Hepatic stellate cell (primary cell): ENCODE measurements around the gene RXRA.

Source experiments
- DNase-seq: peaks from one replicate; pipeline ENCODE4 v3.0.0; 2011; ENCODE audit warnings: low spot score

RXRA gene

GRCh38 chr9:134369416-134370212 is 43.4 kb downstream of the RXRA start:
- no peak for DNase-seq

DNA sequence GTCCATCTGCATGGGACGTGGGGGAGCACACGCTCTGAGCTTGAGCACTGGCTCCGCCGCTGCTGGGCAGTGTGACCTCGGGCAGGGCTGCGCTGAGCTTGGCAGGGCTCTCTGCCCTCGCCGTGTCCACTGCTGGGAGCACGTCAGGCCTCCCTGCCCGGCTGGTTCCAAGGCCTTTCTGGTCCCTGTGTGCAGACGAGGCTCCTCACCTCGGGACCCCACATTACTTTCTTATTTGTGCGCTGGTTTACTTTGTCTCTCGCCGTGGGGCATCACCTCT is 43.9 kb downstream of the RXRA start:
- DNase-seq = no peak

DNA sequence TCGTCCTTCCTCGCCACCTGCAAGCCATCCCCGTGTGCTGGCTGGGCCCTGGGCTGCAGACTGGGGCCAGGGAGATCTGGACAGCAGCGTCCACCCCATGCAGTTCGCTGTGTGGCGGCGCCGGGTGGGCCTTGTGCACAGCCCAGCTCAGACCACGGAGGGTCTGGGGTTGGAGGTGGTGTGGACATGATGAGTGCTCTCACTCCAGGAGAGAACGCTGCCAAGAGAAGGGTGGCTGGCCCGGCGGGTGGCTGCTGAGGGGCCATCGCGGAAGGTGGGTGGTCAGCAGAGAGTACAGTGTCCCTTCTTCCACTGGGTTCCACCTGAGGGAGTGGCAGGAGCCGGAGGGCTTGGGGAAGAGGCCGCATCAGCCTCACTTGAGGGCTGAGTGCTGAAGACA is 44.4 kb downstream of the RXRA start:
- no peak for DNase-seq

DNA sequence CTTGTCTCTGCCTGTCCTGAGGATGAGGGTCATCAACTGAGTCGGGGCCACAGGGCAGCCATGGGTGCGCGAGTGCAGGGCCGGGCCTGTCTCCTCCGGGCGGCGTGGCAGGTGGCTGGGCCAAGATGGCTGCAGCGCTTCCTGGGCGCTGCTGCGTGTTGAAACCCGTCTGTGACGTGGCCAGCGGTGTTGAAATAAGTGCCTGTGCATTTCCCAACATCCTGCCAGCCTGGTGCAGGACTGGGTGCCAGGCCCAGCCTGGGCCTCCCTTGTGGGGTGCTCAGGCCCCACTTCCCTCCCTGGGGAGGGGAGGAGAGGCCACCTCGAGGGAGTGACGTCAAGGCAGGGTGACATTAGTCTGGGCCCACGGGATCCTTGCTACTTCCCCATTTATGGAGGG is 45.5 kb downstream of the RXRA start:
- no peak for DNase-seq

DNA sequence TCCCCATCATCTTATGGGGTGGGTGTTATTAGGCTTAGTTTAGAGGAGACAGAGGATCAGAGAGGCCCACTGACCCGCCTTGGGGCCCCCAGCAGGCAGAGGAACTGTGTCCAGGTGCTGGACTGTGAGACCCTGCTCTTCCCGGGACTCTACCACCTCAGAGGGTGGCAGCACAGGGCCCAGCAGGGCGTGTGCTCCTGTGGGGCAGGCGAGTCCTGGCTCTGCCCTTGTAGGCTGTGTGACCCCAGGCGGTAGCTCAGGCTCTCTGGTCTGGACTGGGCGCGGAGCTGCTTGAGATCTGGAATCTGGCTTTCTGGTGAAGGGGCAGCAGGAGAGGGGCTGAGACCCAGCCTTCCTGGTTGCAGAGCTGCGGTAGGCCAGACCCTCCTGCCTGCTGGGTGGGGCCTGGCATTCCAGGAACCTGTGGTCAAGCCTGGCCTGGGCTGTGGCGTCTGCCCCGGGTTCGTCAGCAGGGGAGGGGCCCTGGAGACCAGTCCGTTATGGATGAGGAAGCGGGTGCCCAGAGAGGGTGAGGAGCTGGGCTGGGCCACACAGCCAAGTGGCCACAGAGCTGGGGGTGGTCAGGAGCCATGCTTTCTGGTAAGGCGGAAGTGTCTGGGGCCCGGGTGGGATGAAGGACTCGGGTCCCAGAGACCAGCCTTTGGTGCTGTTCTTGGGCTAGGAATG is 46.5 kb downstream of the RXRA start:
- DNase-seq = no peak

- DNase-seq = no peak
Measured at GRCh38 chr9:134373269-134373668, 47.0 kb downstream of the RXRA start.

DNA sequence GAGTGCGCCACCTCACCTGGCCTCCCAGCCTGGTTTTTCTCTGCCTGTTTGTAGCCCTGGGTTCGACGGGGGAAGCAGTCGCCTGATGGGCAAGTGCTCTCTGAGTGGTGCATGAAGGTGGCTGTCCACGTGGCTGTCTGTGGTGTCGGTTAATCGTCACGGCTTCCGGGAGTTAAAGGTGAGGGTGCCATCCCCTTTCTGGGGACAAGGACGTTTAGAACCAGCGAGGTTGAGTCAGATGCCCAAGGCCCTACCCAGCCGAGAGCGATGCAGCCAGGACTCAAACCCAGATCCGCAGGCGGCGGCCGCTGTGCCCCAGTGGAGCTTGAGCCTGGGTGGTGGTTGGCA is 47.7 kb downstream of the RXRA start:
- DNase-seq = no peak

DNA sequence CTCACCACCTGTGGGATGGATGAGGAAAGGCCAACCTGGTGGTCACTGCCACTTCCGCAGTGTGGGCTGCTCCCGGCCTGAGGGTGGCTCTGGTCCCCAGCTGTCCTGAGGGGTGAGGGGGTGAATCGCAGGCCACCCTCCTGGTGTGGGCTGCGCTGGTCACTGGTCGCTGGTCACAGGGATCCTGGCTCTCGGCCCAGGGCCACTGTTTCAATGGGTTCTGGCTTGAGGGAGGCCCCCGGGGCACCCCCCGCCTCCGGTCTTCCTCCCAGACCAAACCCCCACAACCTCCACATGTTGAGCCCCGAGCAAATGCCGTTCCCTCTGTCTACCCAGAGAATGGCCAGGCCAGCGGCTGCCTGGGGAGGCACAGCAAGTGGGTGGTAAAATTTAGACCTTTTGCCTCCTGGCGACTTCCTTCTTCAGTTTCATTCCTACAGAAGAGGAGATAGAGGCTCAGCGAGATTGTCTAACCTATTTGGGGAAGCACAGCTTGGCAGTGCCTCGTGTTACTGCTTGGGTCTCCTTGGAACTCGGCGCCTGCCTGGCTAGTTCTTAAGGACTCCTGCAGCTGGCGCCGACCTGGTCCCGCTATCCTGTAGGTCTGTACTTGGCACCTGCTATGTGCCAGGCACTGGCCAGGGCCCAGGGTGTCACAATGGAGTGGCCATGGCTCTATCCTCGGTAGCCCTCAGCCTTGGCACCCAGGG is 48.2 kb downstream of the RXRA start:
- no peak for DNase-seq

GRCh38 chr9:134375011-134375390 is 48.7 kb downstream of the RXRA start:
- no peak for DNase-seq

DNA sequence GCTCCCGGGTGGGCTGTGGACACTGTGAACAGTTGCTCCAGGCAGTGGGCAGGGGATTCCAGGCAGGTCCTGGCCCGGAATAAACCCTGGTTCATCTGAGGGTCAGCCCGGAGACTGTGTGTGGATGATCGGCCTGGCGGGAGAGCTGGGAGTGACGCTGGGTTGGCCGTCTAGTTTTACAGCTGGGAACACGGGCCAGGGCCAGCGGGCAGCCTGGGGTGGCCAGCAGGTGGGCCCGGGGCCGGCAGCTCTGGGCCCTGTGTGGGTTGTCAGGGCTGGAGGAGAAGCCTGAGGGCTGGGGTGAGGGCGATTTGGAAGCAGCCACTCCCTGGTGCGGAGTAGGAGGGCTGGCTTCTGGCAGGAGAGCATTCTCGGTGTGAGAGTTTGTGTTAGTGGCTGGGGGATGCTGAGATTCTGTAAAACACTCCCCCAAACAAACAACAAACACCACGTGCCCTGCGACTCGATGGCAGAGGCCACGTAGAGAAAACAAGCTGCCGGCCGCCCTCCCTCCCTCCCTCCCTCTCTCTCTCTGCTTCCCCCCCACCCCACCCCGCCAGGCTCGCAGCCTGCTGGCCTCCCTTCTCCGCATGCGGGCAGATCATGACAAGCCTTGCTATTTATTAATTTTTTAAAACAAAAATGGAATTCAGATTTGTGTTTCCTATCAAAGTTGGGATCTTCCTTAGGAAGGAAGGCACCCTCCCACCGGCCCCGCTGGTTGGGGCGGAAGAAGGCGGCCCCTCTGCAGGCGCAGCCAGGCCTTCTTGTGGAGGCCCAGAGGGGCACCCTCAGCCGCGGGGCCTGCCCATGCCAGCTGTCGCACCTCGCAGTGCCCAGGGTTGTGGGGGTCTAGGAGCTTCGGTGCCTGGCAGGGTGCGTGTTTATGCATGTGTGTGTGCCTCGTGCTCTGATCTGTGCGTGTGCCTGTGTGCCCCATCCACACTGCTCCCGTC is 49.5 kb downstream of the RXRA start:
- no peak for DNase-seq

DNA sequence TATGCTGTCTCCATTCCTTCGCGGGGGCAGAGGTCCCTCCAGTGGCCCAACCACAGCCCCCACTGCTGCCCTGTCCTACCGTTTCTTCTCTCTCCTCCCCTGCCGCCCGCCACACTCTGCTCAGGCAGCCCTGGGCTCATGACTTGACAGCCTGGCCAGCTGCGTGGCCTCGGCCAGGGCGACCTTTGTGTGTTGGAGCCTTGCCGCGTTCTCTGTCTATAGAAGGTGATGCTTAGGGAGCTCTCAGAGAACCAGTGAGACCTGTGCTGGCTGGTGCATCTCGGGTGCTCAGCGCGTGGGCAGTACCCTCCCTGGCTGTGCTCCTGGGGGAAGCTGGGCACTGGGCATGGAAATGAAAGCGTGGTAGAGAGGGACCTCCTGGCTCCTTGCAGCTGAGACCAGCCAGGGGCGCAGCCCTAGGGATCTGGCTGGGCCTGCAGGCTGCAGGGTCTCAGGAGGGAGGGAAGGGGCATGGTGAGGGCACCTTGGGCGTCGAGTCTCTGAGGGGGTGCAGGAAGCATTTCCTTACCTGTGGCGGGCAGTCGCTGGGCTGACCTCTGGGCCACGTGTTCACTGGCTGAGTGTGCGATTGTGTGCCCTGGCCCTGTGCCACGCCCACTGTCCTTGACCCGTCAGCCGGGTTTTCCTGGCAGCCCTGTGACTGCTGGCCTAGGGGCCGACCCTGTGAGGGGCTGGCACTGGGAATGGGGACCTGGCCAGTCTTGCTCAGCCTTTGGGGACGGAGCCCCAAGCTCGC is 50.3 kb downstream of the RXRA start:
- DNase-seq = no peak

GRCh38 chr9:134377143-134377484 is 50.9 kb downstream of the RXRA start:
- DNase-seq = no peak

DNA sequence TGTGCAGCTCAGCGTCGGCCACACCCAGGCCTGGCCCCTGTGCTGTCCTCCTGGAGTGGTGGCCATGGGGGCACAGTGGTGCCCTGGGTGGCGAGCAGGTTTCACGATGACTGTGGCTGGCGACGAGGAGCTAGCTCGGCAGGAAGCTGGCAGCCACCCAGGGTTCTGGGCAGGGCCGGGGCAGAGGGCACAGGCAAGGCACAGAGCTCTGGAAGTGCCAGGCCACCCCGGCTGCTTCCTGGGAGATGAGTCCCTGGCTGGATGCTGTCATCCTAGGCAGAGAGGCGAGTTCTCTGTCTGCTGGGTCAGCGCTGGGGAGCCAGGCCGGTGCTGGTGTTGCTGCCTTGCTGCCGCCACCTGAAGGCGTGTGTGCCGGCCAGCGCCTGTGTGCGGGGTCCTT is 51.7 kb downstream of the RXRA start:
- DNase-seq = peak; percentile 63

DNA sequence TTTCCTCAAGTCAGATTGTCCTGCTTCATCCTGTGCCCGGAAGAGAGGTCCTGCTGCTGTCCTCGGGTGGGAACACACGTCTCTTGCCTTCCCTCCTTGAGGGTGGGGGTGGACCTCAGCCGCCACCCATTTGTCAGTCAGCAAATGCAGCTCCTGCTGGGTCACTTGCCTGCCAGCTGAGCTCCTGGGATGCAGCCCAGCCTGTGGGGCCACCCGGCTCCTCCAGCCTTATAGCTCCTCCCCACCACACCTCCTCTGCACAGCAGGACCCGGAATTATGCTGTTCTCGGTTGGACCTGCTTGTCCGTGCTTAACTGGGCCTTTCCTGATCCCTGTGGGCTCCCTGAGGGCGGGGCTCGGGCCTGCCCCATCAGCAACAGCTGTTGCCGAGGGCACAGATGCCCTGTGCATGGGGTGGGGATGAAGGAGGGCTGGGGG is 52.7 kb downstream of the RXRA start:
- peak; percentile 79 for DNase-seq

DNA sequence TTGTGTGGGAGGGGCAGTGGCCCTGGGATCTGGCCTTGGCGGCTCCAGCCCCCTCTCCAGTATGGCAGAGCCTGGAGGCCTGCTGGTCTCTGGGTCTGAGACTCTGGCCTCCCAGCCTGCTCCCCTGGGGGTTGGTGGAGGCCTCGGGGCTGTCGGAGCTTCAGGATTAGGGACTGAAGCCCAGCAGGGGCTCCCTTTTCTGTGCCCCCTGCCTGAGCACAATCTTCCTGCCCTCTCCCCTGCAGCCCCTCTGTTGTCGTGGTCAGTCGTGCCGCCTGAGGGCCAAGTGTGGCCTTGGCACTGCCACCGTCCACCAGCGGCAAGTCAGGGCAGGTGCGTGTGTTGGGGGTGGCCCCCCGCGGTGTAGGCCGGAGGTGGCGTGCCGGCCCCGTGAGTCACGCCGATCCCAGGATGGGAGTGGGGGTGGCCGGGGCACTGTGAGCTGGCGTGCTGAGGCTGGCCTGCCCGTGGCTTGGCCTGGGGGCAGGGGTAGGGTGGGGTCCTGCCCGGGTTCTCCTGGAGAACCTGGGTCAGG is 53.6 kb downstream of the RXRA start:
- DNase-seq = no peak

- DNase-seq = no peak
Measured at GRCh38 chr9:134380542-134381271, 54.5 kb downstream of the RXRA start.

DNA sequence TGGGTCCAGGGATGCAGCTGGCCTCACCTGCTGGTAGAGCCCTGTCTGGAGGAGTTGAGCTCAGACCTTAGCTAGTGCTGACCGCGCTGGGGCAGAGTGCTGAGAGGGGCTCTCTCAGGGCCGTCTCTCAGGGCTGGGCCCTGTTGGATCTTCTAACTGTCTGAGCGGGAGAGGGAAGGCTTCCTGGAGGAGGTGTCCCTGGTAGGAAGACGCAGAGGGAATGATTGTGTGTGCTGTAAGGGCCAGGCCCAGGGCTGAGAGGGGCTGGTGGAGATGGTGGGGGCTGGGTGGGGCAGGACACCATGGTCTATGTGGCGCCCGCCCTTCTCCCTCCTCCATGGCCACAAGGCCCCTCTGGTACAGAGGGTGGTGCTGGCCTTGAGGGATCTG is 55.0 kb downstream of the RXRA start:
- DNase-seq = no peak

- no peak for DNase-seq
Measured at GRCh38 chr9:134381671-134382516, 55.6 kb downstream of the RXRA start.

- DNase-seq = no peak
Measured at GRCh38 chr9:134382733-134383132, 56.5 kb downstream of the RXRA start.

- DNase-seq = no peak
Measured at GRCh38 chr9:134383148-134383547, 56.9 kb downstream of the RXRA start.
